Adrenal gland (tissue), 12 donors: Measurements from ENCODE around the gene MAGI1. TPM values are rescaled to one million over a fixed set of nuclear protein-coding genes. Genes with fewer than 3 reads are reported as not detected.

ENCODE experiments used
- DNase-seq, 7 donors: peaks; one replicate each; pipeline ENCODE4 v3.0.0-alpha.2; 2019 to 2020
- H3K27ac ChIP-seq, 5 donors: fragments of 200-600 bp; sonication (generic) in 4 of 5; 1 replicate in 3 of 5; 2 replicates in 2 of 5; pipeline versions ENCODE4 v1.5.1 to v1.8.0; 2016 to 2020; ENCODE audit warnings: mild to moderate bottlenecking in 1 of 5
- H3K27me3 ChIP-seq: fragments of 200-600 bp; 2 replicates; pipeline ENCODE4 v1.8.0; 2021
- H3K36me3 ChIP-seq, 2 donors: fragments of 200-600 bp; replicated peaks in 1 of 2; 1 replicate in 1 of 2; 2 replicates in 1 of 2; pipeline versions ENCODE4 v1.5.1 to v1.8.0; 2018 to 2022
- H3K4me1 ChIP-seq, 2 donors: fragments of 200-600 bp; replicated peaks in 1 of 2; 1 replicate in 1 of 2; 2 replicates in 1 of 2; pipeline versions ENCODE4 v1.5.1 to v1.8.0; 2018 to 2021
- H3K4me3 ChIP-seq, 4 donors: fragments of 200-600 bp; sonication (generic) in 3 of 4; one replicate each; pipeline ENCODE4 v1.5.1; 2016 to 2018
- H3K9me3 ChIP-seq, 3 donors: fragments of 200-600 bp; sonication (generic) in 1 of 3; replicated peaks in 1 of 3; 1 replicate in 2 of 3; 2 replicates in 1 of 3; pipeline versions ENCODE4 v1.5.1 to v1.8.0; 2016 to 2021
- POLR2A ChIP-seq, 2 donors: fragments of 450-650 bp; IDR thresholded peaks; one replicate each; pipeline ENCODE4 v1.6.1; 2017; ENCODE audit warnings: antibody characterized with exemption in 2 of 2, mild to moderate bottlenecking in 2 of 2, moderate library complexity in 1 of 2
- WGBS, 4 donors: extraction: QIAGEN DNeasy Blood & Tissue Kit in 2 of 4; methylation state at CpG; one replicate each; pipeline versions ENCODE4 v1.1.5 to v1.1.7; 2013 to 2017; 5-methylcytosine and 5-hydroxymethylcytosine counted together
- intact Hi-C, 2 donors: fragments of 100-400 bp; cut with DNase I; formaldehyde crosslinking; loops; one replicate each; pipeline versions ENCODE4 v1.14.1 to v1.15.0; 2022 to 2023
- polyA plus RNA-seq, 3 donors: library from polyadenylated mRNA; stranded (reverse); fragments of 200-250 nt in 2 of 3; fragments of 350-450 nt in 1 of 3; fragmentation: Illumina TruSeq in 1 of 3; extraction: RNeasy Lipid Tissue Mini Kit (QIAGEN cat#74804) in 1 of 3; gene quantifications; one replicate each; pipeline ENCODE4 v1.2.3, GENCODE V29; 2013 to 2014
- total RNA-seq, 9 donors: library from RNA; depleted of rRNA in 4 of 9; stranded (reverse); fragments of >200 nt in 4 of 9; fragments of 120-200 nt in 1 of 9; fragmentation: NEBNext Ultra II Directional in 1 of 9; extraction: Animal tissue kit (Norgen Biotek cat#: 25700) in 1 of 9; gene quantifications; one replicate each; pipeline versions ENCODE4 v1.1.0 to v1.2.4, GENCODE V29; 2013 to 2023
- TF ChIP-seq, protein P1 (sequence below), 6 experiments: fragments of 450-650 bp in 4 of 6; fragments of 200-600 bp in 2 of 6; sonication (generic) in 1 of 6; IDR thresholded peaks; 1 replicate in 5 of 6; 2 replicates in 1 of 6; pipeline versions ENCODE4 v1.5.1 to v1.8.0; 2016 to 2021; ENCODE audit warnings: antibody characterized with exemption in 6 of 6, mild to moderate bottlenecking in 2 of 6, moderate library complexity in 1 of 6
- donor health status: healthy with polysubstance abuse.
- donor health status: Bipolar disorder and iron deficiency.
- donor health status: DM: yes; HTN: yes; CAD: no.
- donor health status: DM: no; HTN: no; CAD: no.
- donor health status: DM: no; HTN: no; CAD: no.
- donor health status: DM: yes; HTN: yes; CAD: no.

The MAGI1 gene
- total and polyA plus RNA-seq, 12 donors: 4.8 to 31.6 (median 18.5) TPM

- Histone ChIP-seq H3K9me3 (no peaks in the 10 kb centered on the region), H3K27ac (no peak overlapping the region), H3K36me3 (no peaks in the 10 kb centered on the region), H3K4me3 (no peak overlapping the region), H3K27me3 (no peaks in the 10 kb centered on the region), H3K4me1 (no peaks in the 10 kb centered on the region)
- intact Hi-C loops: no loop called here
- WGBS, 4 donors: 92 to 95% (median 93%) methylated on average over 10 of the region's 10 CpGs
- no peak for TF ChIP-seq POLR2A (IDR thresholded peaks at IDR 0.05)
- TF ChIP-seq, protein P1, sequence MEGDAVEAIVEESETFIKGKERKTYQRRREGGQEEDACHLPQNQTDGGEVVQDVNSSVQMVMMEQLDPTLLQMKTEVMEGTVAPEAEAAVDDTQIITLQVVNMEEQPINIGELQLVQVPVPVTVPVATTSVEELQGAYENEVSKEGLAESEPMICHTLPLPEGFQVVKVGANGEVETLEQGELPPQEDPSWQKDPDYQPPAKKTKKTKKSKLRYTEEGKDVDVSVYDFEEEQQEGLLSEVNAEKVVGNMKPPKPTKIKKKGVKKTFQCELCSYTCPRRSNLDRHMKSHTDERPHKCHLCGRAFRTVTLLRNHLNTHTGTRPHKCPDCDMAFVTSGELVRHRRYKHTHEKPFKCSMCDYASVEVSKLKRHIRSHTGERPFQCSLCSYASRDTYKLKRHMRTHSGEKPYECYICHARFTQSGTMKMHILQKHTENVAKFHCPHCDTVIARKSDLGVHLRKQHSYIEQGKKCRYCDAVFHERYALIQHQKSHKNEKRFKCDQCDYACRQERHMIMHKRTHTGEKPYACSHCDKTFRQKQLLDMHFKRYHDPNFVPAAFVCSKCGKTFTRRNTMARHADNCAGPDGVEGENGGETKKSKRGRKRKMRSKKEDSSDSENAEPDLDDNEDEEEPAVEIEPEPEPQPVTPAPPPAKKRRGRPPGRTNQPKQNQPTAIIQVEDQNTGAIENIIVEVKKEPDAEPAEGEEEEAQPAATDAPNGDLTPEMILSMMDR (IDR thresholded peaks at IDR 0.05): no peak
- DNase-seq: no peak
Observed at GRCh38 chr3:65381496-65382010, 657.2 kb downstream of the MAGI1 start.

DNA sequence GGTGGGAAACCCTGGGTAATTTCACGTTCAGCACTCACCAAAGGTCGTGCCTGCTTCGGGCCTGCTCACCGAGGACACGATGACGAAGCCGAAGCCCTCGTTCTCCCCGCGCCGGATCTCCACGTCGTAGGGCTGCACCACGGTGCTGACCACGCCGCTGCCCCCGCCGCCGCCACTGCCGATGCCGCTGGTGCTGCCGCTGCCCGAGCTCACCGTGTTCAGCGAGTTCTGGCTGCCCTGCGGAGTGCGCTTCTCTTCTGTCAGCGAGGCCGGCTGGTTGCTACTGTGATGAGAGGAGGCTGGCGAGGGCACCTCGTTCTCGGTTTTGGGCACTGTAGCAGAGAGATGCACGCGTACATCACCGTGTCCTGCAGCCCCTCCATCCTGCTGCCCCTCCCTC lies 659.5 kb downstream of the MAGI1 start:
- Histone ChIP-seq H3K36me3 (no peaks in the 10 kb centered on the region), H3K4me3 (no peak overlapping the region), H3K4me1 (no peaks in the 10 kb centered on the region), H3K9me3 (no peaks in the 10 kb centered on the region), H3K27ac (no peak overlapping the region), H3K27me3 (no peaks in the 10 kb centered on the region)
- DNase-seq: no peak
- 97 to 98% (median 98%) methylated on average over 23 to 35 of the region's 35 CpGs for WGBS, 4 donors
- no peak for TF ChIP-seq POLR2A (IDR thresholded peaks at IDR 0.05)
- TF ChIP-seq, protein P1 (IDR thresholded peaks at IDR 0.05): no peak
- intact Hi-C loops: no loop called here

GRCh38 chr3:65377637-65378036 lies 661.1 kb downstream of the MAGI1 start:
- Histone ChIP-seq H3K27ac (no peak overlapping the region), H3K4me1 (no peaks in the 10 kb centered on the region), H3K4me3 (no peak overlapping the region), H3K36me3 (no peaks in the 10 kb centered on the region), H3K9me3 (no peaks in the 10 kb centered on the region), H3K27me3 (no peaks in the 10 kb centered on the region)
- intact Hi-C loops: no loop called here
- DNase-seq: no peak
- TF ChIP-seq, protein P1 (IDR thresholded peaks at IDR 0.05): no peak
- no peak for TF ChIP-seq POLR2A (IDR thresholded peaks at IDR 0.05)
- WGBS, 4 donors: 89 to 98% (median 92%) methylated on average over 2 of the region's 2 CpGs

- no peak overlapping the region for H3K27ac ChIP-seq
- H3K27me3 ChIP-seq: no peaks in the 10 kb centered on the region
- 63 to 95% (median 90%) methylated on average over 2 of the region's 2 CpGs for WGBS, 4 donors
- intact Hi-C loops: no loop called here
- no peak for DNase-seq
- TF ChIP-seq, protein P1 (IDR thresholded peaks at IDR 0.05): no peak
- no peak for TF ChIP-seq POLR2A (IDR thresholded peaks at IDR 0.05)
- H3K9me3 ChIP-seq: no peaks in the 10 kb centered on the region
- no peaks in the 10 kb centered on the region for H3K36me3 ChIP-seq
- H3K4me1 ChIP-seq: no peaks in the 10 kb centered on the region
- H3K4me3 ChIP-seq: no peak overlapping the region
Observed at GRCh38 chr3:65376426-65376825, 662.3 kb downstream of the MAGI1 start.
